OCI-M1 (cell line): ENCODE results near the gene SPATA19.

Experiments
- DNase-seq: peaks from one replicate; lab custom pipeline; 2025; lab: John Stamatoyannopoulos, UW

Gene SPATA19

GRCh38 chr11:133835593-133836548, 9.4 kb downstream of the SPATA19 start:
- DNase-seq, result no peak

- DNase-seq, result peak; percentile 82
These were observed 10.4 kb downstream of the SPATA19 start for GRCh38 chr11:133834682-133835592.

DNA sequence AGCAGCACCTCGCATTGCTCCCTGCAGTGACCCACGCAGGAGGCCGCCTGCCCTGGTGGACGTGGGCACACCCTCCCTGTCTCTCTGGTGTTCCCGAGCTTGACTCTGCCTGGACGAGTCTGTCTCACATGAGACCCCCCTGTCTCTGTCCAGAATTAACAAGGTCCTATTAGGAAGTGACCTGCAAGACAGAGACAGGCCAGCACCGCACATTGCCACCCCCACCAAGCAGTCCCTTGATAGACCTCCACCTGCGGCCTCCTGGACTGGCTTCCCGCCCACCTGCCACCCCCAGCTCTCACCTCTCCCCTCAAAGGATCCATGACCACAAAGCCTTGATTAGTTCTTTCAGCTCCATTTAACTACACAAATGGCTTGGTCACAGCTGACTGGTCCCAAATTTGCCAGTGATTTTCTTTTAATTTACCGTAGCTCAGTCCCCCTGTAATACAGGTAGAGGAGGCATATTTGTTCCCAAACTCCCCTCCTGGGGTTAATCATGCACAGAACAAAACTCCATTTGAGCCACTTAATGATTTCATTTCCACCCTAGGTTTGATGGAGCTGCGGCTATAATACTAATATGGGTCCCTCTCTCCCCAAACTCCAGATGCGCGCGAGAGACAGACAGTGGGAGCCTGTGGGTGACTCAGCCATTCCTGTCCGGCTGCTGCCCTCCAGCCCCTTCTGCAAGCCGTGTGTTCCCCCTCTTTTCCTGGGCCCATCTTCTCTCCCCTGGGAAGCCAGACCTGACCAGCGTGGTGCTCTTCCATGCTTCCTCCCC, 11.2 kb downstream of the SPATA19 start:
- DNase-seq, result no peak

DNA sequence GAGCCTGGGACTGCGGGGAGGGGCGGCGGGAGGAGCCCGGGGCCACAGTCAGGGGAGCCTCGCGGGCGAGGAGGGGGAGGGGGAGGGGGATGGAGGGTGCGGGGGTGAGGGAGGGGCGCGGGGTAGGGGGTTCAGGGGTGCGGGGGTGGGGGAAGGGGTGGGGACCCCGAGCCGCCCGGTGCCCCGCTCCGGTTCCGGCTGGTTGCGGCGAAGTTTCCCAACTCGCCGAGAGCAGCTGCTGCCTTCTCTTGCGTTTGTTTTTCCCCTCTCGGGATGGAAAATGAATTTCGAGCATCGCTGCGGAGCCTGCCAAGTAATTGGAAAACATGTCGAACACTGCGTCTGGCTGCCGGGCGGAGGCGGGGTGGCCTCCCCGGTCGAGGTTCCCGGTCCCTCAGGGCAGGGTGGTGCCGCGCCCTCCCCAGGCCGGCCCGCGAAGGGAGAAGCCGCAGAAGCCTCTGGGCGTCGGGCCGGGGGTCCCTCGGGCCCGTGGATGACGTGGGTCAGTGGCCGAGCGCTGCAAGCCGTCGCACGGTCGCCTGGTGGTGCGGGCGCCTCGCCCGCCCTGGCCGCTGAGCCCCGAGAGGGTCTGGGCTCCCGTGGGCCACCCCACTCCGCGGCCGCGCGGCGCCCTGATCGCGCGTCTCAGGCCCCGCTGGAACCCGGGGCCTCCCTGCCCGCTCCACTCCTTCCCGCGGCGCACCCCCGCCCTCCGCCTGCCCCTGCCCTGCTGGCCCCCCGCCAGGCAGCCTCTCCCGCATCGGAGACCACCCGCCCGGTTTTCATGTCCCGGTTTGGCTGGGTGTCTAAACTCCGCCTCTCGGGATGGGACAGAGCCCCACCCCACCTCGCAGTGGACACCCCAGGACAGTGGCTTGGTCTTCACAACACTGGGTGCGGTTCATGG, 12.1 kb downstream of the SPATA19 start:
- no peak for DNase-seq

GRCh38 chr11:133832096-133832990, 13.0 kb downstream of the SPATA19 start:
- DNase-seq, result no peak

- no peak for DNase-seq
These were observed 14.1 kb downstream of the SPATA19 start for GRCh38 chr11:133830931-133831907.

DNA sequence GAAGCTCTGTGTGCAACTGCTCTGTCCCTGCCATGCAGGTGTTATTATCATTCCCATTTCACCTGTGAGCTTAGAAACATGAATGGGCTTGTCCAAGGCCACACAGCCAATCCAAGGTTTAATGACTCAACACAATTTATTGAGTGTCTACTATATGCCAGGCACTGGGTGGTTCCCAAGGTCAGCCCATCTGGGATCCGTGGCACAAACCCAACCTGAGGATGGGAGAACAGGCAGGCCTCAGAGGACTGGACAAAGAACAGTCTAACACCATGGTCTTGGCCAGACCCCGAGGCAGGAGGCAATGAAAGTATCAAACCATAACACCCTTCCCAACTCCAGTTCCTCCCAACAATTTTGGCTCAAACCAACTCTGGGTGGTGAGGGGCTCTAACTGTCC, 15.7 kb downstream of the SPATA19 start:
- DNase-seq, result no peak

- no peak for DNase-seq
These were observed 16.4 kb downstream of the SPATA19 start for GRCh38 chr11:133828871-133829270.

- DNase-seq, result no peak
These were observed 17.8 kb downstream of the SPATA19 start for GRCh38 chr11:133827556-133827955.

DNA sequence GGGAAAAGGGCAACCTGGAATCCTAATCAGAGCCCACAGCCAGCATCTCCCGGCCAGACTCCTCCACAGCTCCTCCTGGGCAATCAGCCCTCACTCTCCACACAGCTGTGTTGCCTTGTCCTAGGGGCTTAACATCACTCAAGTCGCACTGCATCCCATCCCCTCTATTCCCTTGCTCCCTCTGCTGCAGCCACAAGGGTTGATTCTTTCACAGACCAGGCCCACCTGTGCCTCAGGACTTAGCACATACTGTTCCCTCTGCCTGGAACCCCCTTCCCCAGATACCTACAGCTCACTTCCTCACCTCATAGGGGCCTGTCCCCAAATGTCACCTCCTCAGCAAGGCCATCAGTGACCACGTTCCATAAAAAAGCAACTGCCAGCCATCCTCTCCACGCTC, 18.4 kb downstream of the SPATA19 start:
- DNase-seq, result no peak

GRCh38 chr11:133825666-133826065, 19.6 kb downstream of the SPATA19 start:
- DNase-seq, result no peak

DNA sequence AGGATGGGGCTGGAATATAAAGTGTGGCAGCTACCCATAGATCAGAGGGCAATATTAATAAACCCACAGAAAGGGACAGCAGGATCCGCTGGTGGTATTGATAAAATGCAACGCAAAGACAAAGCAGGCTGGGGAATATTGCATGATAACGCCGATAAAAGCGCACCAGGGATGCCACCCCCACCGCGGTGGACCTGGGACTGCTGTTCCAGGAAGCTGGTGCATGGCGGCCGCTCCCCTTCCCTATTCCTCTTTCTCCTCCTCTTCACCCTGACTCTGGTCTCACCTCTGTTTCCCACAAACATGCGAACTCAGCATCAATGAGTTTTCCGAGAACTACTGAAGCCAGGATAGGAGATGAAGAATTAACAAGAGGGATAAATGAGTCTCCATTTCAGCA, 20.2 kb downstream of the SPATA19 start:
- DNase-seq, result no peak

DNA sequence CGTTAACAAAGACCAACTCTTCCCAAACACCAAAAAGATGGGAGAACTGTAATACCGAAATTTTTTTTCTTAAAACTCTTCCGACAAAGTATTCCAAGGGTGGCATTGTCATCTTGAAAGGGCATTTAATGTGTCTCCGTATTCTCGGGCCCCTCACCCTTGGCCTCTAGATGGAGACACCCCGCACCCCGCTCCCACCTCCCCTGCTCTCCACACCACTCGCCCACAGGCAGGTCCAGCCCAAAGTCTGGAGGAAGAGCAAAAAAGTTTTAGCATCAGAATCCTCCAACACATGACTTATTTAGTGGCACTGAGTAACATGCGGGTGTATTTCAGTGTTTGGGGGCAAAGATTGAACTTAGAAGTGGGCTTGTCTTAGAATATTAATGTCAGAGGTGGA, 20.7 kb downstream of the SPATA19 start:
- no peak for DNase-seq

GRCh38 chr11:133823614-133824013, 21.7 kb downstream of the SPATA19 start:
- DNase-seq, result no peak

- no peak for DNase-seq
These were observed 22.1 kb downstream of the SPATA19 start for GRCh38 chr11:133823211-133823610.

GRCh38 chr11:133821776-133822175, 23.5 kb downstream of the SPATA19 start:
- peak; percentile 73 for DNase-seq

DNA sequence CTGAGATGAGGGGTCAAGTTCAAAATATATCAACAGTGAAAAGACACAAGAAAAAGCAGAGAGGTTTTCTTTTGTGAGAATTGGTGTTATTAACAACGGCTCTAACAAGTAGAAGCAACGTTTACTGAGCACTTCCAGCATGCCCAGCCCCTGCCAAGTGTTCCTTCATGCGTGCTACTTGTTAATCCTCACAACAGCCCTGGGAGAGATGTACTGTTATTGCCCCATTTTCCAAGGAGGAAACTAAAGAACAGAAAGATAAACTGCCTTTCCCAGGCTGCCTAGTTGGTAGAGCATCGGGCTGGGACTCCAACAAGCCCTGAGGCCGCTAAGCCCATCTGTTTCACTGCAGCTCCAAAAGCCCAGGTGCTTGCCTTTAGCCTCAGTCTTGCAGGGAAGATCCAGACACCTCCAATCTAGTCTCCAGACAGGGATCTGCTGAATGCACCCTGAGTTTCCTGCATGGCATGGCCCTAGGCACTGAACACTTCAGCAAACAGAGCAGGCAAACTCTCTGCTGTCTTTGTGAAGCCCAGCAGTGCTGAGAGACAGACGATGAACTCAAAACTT, 25.5 kb downstream of the SPATA19 start:
- DNase-seq, result no peak

- DNase-seq, result no peak
These were observed 26.2 kb downstream of the SPATA19 start for GRCh38 chr11:133819114-133819513.
